Stimulated activated CD4-positive, alpha-beta T cell treated with anti-CD3 and anti-CD28 coated beads, Interleukin-1b, Interleukin-23, amount 100 ng/mL, for 48 hours (primary cell): ENCODE data around the gene GPA33.
A peak's percentile ranks its signal among the peaks of the same experiment; 100 is the strongest.

ENCODE experiments used
- DNase-seq: peaks from one replicate; pipeline ENCODE4 v3.0.0-alpha.2; 2020

GPA33 gene

DNA sequence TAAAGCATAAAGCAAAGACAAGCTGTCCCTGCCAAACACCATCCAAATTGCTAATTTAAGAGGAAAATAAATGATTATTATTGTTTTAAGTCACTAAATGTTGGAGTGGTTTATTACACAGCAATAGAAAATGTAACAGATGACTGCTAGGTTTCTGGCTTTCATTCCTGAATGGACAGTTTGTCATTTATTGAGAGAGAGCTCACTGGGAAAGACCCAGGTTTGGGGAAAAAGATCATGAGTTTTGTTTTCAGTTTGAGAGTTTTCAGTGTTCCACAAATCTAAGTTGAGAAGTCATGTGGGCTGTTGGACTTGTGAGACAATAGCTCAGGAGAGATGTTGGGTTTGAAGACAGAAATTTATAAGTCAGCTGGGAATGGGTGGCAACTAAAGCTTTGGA, 5.4 kb downstream of the GPA33 start:
- DNase-seq, result no peak

GRCh38 chr1:167083871-167084270, 6.3 kb downstream of the GPA33 start:
- no peak for DNase-seq

DNA sequence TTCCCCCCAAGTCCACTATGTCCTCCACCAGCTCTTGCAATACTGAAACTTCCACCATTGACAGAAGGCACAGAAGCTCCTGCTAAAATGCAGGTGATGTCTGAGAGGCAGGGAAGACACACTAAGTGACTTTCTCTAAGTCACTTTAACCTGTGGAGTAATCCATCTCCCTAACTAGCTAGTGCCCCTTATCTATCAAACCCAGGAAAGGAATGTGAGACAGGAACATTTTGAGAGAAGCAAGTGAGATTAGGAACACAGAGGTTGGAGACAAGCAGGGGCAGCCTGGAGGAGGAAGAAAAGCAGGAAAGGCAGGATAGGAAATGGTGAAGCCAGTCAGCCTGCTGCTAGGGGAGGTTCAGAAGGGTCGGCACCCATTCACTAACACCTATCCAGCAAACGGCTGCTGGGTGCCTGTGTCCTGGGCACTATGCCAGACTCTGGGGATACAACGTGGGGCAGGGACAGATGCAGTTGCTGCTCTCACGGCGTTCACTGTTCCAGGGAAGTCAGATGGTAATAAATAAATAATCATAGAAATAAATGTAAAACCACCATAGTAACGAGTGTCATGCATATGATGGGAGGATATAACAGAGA, 7.0 kb downstream of the GPA33 start:
- no peak for DNase-seq

- no peak for DNase-seq
Observed at GRCh38 chr1:167082511-167083027, 7.6 kb downstream of the GPA33 start.

- no peak for DNase-seq
Observed at GRCh38 chr1:167081594-167082156, 8.5 kb downstream of the GPA33 start.

DNA sequence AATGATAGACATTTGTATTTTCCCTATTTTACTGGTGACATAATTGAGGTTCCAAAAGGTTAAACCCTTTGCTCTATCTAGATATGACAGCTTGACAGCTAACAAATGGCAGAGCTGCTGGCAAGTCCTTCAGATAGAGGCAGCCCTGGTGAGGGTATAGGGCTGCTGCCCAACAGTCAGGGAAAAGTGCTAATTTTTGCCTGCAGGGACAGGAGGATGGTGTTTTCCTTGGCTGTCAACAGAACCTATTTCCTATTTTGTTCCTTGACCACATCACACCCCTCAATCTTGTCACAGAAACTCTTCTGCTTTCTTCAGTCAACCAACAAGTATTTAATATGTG, 12.3 kb downstream of the GPA33 start:
- DNase-seq, result no peak

DNA sequence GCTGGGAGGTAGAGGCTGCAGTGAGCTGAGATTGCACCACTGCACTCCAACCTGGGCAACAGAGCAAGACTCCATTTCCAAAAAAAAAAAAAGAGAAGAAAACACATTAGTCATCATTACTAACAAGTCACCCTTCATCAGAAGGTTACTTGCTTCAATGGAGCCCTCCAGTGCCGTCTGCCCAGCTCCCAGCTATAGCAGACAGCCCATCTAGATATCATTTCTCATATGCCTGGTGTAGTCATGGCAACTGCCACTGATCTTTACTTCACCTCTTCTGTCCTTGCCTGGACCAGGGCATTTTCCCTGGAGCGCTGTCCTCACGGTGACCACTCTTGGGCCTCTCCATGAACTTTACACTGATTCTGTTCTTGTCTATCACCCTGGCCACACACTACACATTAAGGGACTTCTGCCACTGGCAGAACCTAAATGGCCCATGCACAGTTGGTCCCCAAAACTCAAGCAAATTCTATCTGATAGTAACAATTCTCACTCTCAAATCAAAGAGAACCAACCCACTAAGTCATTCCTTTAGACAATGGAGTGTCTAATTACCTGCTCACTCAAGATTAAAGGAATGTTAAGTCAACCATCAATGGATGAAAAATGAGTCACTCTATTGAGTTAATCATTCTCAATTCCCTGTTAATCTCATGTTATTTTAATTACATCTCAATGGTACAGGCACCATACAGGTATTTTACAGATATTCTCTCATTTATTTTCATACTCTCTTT, 12.9 kb downstream of the GPA33 start:
- no peak for DNase-seq

GRCh38 chr1:167076136-167076710, 14.0 kb downstream of the GPA33 start:
- DNase-seq, result no peak

DNA sequence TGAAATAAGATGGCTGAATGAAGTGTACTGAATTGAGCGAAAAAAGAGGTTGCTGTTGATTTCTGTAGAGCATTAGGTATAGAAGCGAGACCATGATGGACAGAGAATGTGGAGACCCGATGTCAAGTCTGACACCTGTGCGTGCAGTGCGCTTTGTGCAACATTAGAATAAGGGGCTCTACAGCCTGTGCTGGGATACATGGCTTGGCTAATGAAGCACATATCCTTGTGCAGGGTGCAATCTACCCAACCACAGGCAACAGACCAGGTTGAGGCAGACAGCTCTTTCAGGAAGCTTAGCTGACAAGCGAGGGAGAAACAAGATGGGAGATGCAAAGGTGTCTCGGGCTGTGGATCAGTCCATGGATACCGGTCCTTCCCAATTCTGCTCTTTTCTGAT, 18.9 kb downstream of the GPA33 start:
- no peak for DNase-seq

DNA sequence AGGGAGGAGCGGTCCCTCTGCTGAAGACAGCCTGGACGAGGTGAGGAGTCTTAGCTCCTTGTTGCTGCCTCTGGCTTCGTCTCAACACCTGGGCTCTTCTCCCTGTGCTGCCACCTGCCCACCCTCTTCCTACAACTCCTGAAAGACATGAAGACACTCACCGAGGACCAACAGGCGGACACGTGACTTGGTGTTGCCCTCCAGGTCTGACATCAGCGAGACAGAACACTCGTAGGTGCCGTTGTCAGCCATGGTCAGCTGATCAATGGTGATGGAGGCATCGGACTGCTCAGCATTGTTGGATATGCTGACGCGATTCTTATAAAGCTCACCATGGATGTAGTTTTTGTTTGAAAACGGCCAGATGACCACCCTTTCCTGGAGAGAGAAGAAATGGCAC, 21.4 kb downstream of the GPA33 start:
- no peak for DNase-seq

DNA sequence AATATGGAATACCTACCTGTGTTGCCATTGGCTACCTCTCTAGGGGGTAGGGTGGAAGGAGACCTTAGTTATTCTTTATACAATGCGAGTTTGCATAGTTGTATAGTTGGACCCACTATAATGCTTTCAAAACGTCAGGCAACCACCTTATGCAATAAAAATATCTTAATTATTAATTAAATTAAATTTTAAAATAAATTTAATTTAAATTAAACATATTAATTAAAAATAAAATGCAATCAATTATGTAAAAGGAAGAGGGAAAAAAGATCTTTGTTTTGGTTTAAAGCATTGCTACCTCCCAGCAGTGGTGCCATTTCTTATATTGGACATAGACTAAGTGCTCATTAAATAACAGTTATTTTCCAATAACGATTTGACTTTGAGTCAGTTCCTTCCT, 22.3 kb downstream of the GPA33 start:
- no peak for DNase-seq

DNA sequence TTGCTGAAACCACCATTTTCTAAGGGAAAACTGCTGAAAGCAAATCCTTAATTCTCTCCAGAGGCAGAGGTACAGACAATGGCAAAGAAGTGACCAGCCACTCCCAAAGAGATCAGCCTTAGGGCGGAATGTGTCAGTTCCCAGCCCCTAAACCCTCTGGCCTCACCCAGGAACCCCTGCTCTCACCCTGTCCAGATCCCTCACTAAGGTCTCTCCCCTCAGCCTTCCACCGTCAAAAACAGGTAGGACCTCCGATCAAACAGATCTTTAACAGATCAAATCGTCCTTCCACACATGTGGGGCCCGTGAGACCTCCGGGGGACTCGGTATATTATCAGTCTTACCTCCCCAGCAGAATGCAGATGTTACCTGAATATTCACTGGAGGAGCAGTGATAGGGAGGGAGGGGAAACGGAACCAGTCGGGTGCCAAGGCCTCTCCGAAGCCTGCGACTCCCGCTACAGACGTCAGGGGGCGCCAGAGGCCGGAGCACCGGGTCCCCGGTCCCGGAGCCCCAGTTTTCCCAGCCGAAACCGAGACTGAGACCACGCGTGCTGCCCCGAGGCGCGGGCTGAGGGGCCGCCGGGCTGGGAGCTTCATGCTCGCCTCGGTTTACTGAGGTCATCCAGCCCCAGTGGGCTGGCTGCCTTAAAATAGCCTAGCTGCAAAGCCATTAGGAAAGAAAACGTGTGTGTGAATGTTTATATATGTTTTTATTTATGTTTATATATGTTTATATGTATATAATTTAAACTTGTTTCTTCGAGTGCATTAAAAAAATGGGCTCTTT, 23.6 kb downstream of the GPA33 start:
- peak; percentile 77 for DNase-seq

GRCh38 chr1:167065471-167065870, 24.7 kb downstream of the GPA33 start:
- no peak for DNase-seq

DNA sequence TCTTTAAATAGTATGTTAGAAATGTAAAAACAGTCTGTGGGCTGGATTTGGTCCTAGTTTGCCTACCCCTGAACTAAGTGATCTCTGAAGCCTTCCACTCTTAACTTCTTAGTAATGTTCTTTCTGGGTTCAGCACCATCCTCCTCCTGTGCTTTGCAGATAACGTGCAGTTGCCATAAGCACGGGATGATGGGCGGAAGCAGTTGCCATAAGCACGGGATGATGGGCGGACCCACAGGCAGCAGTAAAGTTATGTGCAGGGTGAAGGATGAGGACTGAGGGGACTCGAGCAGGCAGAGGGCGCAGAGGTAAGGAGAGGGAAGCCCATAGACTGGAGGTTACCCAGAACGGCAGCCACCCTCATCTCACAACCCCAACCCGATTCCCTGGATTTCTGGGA, 25.6 kb downstream of the GPA33 start:
- no peak for DNase-seq

- no peak for DNase-seq
Observed at GRCh38 chr1:167061073-167061464, 29.1 kb downstream of the GPA33 start.

DNA sequence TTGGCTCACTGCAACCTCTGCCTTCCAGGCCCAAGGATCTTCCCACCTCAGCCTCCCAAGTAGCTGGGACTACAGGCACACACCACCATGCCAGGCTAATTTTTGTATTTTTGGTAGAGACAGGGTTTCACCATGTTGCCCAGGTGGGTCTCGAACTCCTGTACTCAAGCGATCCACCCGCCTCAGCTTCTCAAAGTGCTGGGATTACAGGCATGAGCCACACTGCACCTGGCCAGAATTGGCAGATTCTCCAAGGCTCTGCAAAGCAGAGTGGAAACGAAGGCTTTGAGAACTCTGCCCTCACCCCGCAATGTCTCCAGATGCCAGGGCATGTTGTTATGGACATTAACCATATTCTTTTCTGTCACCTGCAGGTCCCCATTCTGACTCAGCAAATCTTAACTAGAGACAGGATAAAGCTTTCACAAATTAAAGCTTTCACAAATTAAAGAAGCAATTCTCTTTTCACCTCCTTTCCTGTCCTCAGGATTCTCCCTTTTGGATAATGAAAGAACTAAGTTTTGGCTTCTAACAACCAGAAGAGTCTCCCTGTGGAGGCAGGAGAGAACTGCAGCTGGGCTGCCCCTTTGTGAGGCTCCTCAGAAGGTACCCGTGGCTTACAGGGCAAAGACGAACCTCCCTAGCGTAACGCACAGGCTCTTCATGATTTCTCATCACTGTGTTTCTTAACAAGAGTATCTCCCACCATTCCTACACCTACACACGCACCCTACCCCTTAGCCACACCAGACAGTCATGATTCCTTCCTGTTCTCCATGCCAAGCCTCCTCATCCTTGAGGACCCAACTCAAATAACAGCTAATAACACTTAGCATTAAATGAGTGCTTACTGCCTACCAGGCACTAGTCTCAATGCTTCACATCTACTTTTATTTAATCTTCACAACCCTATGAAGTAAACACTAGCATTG, 29.8 kb downstream of the GPA33 start:
- DNase-seq, result no peak

DNA sequence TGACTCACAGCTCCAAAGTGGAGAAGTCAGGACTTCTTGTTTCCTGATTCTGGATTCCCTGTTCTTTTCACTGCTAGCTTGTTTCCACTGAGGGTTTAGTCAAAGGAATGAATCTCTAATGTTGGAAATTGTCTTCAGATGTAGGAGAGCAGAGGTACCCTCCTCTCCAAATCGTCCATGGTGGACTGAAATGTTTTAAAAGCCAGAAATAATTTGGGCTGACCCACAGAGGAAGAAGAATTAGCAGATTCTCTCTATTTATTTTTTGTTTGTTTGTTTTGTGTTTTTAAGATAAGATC, 30.4 kb downstream of the GPA33 start:
- DNase-seq, result no peak

- DNase-seq, result peak; percentile 73
Observed at GRCh38 chr1:167059045-167059808, 30.9 kb downstream of the GPA33 start.

DNA sequence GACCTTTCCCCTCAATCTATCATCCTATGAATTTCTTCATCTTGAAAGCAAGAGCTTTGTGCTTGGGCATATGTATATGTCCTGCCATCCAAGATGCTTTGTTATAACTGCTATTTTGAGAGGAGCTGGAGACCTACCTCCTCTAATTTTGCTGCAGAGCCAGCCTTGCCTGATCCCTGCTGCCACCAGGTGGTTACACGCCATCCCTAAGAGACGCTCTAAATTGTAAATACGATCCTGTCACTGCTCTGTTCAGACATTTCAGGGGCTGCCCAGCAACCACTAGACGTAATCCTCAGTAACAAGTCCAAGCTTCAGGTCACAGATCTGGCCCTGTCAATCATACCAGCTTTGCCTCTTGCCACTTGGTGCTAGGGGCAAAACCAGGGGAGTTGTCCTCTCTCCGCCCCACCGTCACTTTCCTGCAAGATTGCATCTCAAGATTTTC, 32.9 kb downstream of the GPA33 start:
- DNase-seq, result peak; percentile 36

DNA sequence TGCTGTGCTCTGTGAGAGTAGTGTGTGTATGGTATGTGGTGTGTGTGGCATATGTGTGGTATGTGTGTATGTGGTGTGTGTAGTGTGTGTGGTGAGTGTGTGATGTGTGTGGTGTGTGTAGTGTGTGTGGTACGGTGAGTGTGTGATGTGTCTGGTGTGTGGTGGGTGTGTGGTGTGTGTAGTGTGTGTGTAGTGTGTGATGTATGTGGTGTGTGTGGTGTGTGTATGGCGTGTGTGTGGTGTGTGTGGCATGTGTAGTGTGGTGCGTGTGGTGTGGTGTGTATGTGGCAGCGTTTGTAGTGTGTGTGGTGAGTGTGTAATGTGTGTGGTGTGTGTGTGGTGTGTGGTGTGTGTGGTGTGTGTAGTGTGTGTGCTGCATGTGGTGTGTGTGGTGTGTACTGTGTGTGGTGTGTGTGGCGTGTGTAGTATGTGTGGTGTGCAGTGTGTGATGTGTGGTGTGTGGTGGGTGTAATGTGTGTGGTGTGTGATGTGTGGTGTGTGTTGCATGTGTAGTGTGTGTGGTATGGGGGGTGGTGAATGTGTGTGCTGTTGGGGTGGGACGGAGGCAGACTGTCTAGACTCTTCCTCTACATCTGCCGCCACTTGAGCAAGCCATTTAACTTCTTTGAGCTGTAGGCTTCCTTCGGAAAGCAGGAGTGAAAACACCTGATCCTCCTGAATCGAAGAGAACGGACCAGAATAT, 33.5 kb downstream of the GPA33 start:
- no peak for DNase-seq
